Astrocyte of the cerebellum (primary cell): ENCODE results near the gene PMPCA.

Source experiments
- DNase-seq: peaks from one replicate; pipeline ENCODE4 v3.0.0-alpha.2; 2011; ENCODE audit warnings: low read depth
- H3K4me3 ChIP-seq: 2 replicates; pipeline ENCODE4 v1.5.1; 2011; ENCODE audit warnings: mild to moderate bottlenecking, low read depth, low read length, moderate library complexity
- in situ Hi-C: cut with HindIII; loops from 2 replicates; pipeline ENCODE4 v1.10.0; 2017; ENCODE audit warnings: low sequenced_read_pairs
- TF ChIP-seq, protein P1 (sequence below): IDR thresholded peaks from 2 replicates; pipeline ENCODE4 v1.5.1; 2012; ENCODE audit warnings: low read length, low read depth, moderate library complexity, mild to moderate bottlenecking; ENCODE audit errors: missing control alignments

Gene PMPCA

GRCh38 chr9:136470792-136471469 is 60.5 kb downstream of the PMPCA start:
- no peak for DNase-seq
- TF ChIP-seq, protein P1, sequence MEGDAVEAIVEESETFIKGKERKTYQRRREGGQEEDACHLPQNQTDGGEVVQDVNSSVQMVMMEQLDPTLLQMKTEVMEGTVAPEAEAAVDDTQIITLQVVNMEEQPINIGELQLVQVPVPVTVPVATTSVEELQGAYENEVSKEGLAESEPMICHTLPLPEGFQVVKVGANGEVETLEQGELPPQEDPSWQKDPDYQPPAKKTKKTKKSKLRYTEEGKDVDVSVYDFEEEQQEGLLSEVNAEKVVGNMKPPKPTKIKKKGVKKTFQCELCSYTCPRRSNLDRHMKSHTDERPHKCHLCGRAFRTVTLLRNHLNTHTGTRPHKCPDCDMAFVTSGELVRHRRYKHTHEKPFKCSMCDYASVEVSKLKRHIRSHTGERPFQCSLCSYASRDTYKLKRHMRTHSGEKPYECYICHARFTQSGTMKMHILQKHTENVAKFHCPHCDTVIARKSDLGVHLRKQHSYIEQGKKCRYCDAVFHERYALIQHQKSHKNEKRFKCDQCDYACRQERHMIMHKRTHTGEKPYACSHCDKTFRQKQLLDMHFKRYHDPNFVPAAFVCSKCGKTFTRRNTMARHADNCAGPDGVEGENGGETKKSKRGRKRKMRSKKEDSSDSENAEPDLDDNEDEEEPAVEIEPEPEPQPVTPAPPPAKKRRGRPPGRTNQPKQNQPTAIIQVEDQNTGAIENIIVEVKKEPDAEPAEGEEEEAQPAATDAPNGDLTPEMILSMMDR = no peak
- in situ Hi-C loops = no loop called here
- H3K4me3 ChIP-seq = no peak overlapping the region

GRCh38 chr9:136471802-136472487 is 61.5 kb downstream of the PMPCA start:
- in situ Hi-C loops = no loop called here
- TF ChIP-seq, protein P1 = no peak
- no peak for DNase-seq
- no peak overlapping the region for H3K4me3 ChIP-seq

DNA sequence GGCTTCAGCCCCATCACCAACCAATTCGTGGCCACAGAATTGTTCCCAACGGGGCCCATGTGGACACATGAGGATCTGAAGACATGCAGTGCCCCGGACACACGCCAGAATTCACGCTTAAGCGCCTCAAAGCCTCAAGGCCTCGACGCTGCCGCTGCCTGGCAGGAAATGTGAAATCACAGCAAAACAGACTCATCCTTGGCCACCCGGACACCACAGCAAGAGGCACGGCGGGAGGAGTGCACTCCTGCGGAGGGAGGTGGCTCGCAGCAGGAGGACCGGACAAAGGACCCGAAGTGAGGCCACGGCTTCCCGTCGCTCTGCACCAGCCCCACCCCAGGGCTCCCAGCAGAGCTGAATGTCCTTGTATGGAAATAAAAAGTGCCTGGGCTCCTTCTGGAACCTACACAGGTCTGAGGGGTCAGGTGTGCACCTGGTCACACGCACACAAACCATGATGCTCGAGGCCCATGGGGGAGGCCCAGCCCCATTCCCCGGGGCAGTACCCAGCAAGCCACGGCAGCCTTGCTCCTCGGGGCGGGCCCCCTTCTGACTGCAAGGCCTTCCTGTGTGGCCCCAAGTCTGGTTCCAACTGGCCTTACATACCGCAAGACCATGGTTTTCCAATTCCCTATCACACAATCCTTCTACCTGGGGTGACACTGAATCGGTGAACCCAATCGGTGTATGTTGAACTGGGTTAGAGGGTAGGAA is 62.3 kb downstream of the PMPCA start:
- in situ Hi-C loops = no loop called here
- TF ChIP-seq, protein P1 = no peak
- H3K4me3 ChIP-seq = no peak overlapping the region
- no peak for DNase-seq

DNA sequence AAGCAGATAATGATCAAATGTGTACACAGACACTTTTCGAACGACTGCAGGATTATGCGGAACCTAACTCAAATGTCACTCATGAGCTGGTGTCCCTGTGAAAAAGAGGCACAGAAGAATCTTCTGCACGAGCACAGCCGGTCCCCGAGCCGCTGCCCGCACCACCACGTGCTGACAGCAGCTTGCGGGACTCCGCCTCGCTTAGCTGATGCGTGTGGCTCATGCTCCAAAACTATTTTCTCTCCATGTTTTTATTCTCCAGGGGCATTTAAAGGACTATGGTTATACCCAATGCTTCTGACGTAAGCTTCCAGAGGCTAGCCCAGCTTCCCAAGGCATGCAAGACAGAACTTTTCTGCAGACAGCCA is 62.9 kb downstream of the PMPCA start:
- TF ChIP-seq, protein P1 = no peak
- no peak overlapping the region for H3K4me3 ChIP-seq
- in situ Hi-C loops = no loop called here
- DNase-seq = no peak
